HepG2 (cell line): ENCODE measurements around the gene ARHGEF12. TPM values are rescaled to one million over a fixed set of nuclear protein-coding genes. Genes with fewer than 3 reads are reported as not detected.

ENCODE experiments used
- ATAC-seq: fragments of 200-7000 bp; cut with Tn5 transposase; 3 replicates; pipeline ENCODE4 v1.9.1; 2020; ENCODE audit warnings: mild to moderate bottlenecking, moderate library complexity
- BruUV-seq: library from RNA; stranded (reverse); fragments of 400-500 nt; replicated peaks from 2 replicates; lab custom pipeline; 2021; lab: Mats Ljungman, UMichigan
- CTCF ChIA-PET: fragments of 300-600 bp; formaldehyde crosslinking; extraction: SDS; loops from one replicate; lab custom pipeline; 2021; ENCODE audit warnings: low total read pairs, inconsistent platforms, low intra/inter-chr PET ratio; lab: Yijun Ruan, JAX
- POLR2A ChIA-PET: fragments of 350-600 bp; sonication (Branson Sonifier 250); formaldehyde crosslinking; loops from one replicate; lab custom pipeline; 2020; ENCODE audit warnings: antibody characterized with exemption, inconsistent platforms; lab: Yijun Ruan, JAX
- DNase-seq: peaks from one replicate; pipeline ENCODE4 v3.0.0-alpha.2; 2015; ENCODE audit warnings: low spot score
- FAIRE-seq: peaks from 3 replicates; lab custom pipeline; 2011; peaks lifted over from hg19 to GRCh38; lab: Jason Lieb, UNC
- H2AFZ ChIP-seq: one replicate; pipeline ENCODE4 v1.6.1; 2011; ENCODE audit warnings: low read length, inconsistent platforms
- H3K27ac ChIP-seq: fragments of 300-600 bp; 3 replicates; pipeline ENCODE4 v1.8.0; 2011; ENCODE audit warnings: mixed run types, mild to moderate bottlenecking, mixed read lengths, low read length, inconsistent platforms; ENCODE audit not compliant: insufficient read depth; ENCODE audit errors: extremely low read length
- H3K27me3 ChIP-seq, 2 experiments: fragments of 200-600 bp in 1 of 2; 2 replicates in 1 of 2; 3 replicates in 1 of 2; pipeline versions ENCODE4 v1.6.0 to v1.8.0; 2011; ENCODE audit warnings: low read length in 2 of 2, mild to moderate bottlenecking in 2 of 2, moderate library complexity in 2 of 2, inconsistent platforms in 1 of 2; ENCODE audit not compliant: insufficient read depth in 2 of 2, control insufficient read depth in 1 of 2
- H3K36me3 ChIP-seq, 2 experiments: fragments of 200-600 bp in 1 of 2; replicated peaks in 1 of 2; 2 replicates in 1 of 2; 3 replicates in 1 of 2; pipeline versions ENCODE4 v1.5.1 to v1.8.0; 2011; ENCODE audit warnings: low read length in 2 of 2, inconsistent platforms in 1 of 2; ENCODE audit not compliant: insufficient read depth in 2 of 2, control insufficient read depth in 1 of 2
- H3K4me1 ChIP-seq: 2 replicates; pipeline ENCODE4 v1.5.1; 2012; ENCODE audit warnings: low read length, inconsistent platforms; ENCODE audit not compliant: insufficient read depth
- H3K4me2 ChIP-seq: 2 replicates; pipeline ENCODE4 v1.6.0; 2011; ENCODE audit warnings: low read depth, low read length, inconsistent platforms
- H3K4me3 ChIP-seq, 3 experiments: fragments of 200-600 bp in 1 of 3; sonication (generic), shearing (Covaris generic) in 1 of 3; replicated peaks in 1 of 3; 2 replicates each; pipeline ENCODE4 v1.5.1; 2011 to 2016; ENCODE audit warnings: low read length in 3 of 3, inconsistent platforms in 2 of 3, low read depth in 2 of 3, mild to moderate bottlenecking in 2 of 3, control low read depth in 1 of 3, mixed read lengths in 1 of 3; ENCODE audit not compliant: insufficient read depth in 1 of 3
- H3K79me2 ChIP-seq: one replicate; pipeline ENCODE4 v1.6.1; 2011; ENCODE audit warnings: low read length, inconsistent platforms; ENCODE audit not compliant: insufficient read depth
- H3K9ac ChIP-seq: 2 replicates; pipeline ENCODE4 v1.6.0; 2011; ENCODE audit warnings: mild to moderate bottlenecking, low read depth, low read length, inconsistent platforms; ENCODE audit not compliant: insufficient read depth
- H3K9me3 ChIP-seq: 2 replicates; pipeline ENCODE4 v1.5.1; 2012; ENCODE audit warnings: mild to moderate bottlenecking, low read length
- H4K20me1 ChIP-seq: 2 replicates; pipeline ENCODE4 v1.6.0; 2011; ENCODE audit warnings: inconsistent platforms, mild to moderate bottlenecking, low read length, moderate library complexity; ENCODE audit not compliant: insufficient read depth
- ARID5B ChIP-seq: IDR thresholded peaks from 2 replicates; pipeline ENCODE4 v1.4.0; 2020; ENCODE audit warnings: mild to moderate bottlenecking, missing genetic modification reagents
- ATF7-NPFF ChIP-seq: sonication (generic); formaldehyde crosslinking; IDR thresholded peaks from 2 replicates; pipeline ENCODE4 v1.8.1; 2023; ENCODE audit warnings: mild to moderate bottlenecking, low read depth, missing genetic modification reagents, moderate library complexity
- DMTF1 ChIP-seq: sonication (generic); formaldehyde crosslinking; IDR thresholded peaks from 2 replicates; pipeline ENCODE4 v1.4.0; 2020; ENCODE audit warnings: mild to moderate bottlenecking, missing genetic modification reagents
- FOXP4 ChIP-seq: sonication (generic); formaldehyde crosslinking; IDR thresholded peaks from 2 replicates; pipeline ENCODE4 v1.4.0; 2020; ENCODE audit warnings: missing genetic modification reagents
- MEIS1 ChIP-seq: sonication (generic); formaldehyde crosslinking; IDR thresholded peaks from 2 replicates; pipeline ENCODE4 v1.9.0; 2021; ENCODE audit warnings: mild to moderate bottlenecking, missing genetic modification reagents, moderate library complexity, borderline replicate concordance
- NFRKB ChIP-seq: fragments of 450-650 bp; IDR thresholded peaks from 2 replicates; pipeline ENCODE4 v1.6.1; 2017
- RXRB ChIP-seq: IDR thresholded peaks from 2 replicates; pipeline ENCODE4 v1.6.1; 2016; ENCODE audit warnings: borderline replicate concordance, missing genetic modification reagents, missing compliant biosample characterization
- SALL2 ChIP-seq: sonication (generic); formaldehyde crosslinking; IDR thresholded peaks from 2 replicates; pipeline ENCODE4 v1.8.1; 2023; ENCODE audit warnings: mild to moderate bottlenecking, missing genetic modification reagents, inconsistent platforms
- TOE1 ChIP-seq: sonication (generic); formaldehyde crosslinking; IDR thresholded peaks from 2 replicates; pipeline ENCODE4 v1.4.0; 2020; ENCODE audit warnings: mild to moderate bottlenecking, missing genetic modification reagents
- ZMYM3 ChIP-seq: sonication (generic); formaldehyde crosslinking; IDR thresholded peaks from 2 replicates; pipeline ENCODE4 v1.5.1; 2020; ENCODE audit warnings: mild to moderate bottlenecking, missing genetic modification reagents
- ZNF225 ChIP-seq: sonication (generic); formaldehyde crosslinking; IDR thresholded peaks from 2 replicates; pipeline ENCODE4 v1.4.0; 2020; ENCODE audit warnings: mild to moderate bottlenecking, missing genetic modification reagents
- ZNF3 ChIP-seq: IDR thresholded peaks from 2 replicates; pipeline ENCODE4 v1.7.0; 2017; ENCODE audit warnings: inconsistent platforms
- ZNF414 ChIP-seq: sonication (generic); formaldehyde crosslinking; IDR thresholded peaks from 2 replicates; pipeline ENCODE4 v1.5.0; 2020; ENCODE audit warnings: missing genetic modification reagents
- ZNF563 ChIP-seq: sonication (generic); formaldehyde crosslinking; IDR thresholded peaks from 2 replicates; pipeline ENCODE4 v1.8.0; 2022; ENCODE audit warnings: mild to moderate bottlenecking, moderate library complexity, missing genetic modification reagents
- ZNF629 ChIP-seq: sonication (generic); formaldehyde crosslinking; conservative IDR thresholded peaks from 2 replicates; pipeline ENCODE4 v1.5.0; 2020; ENCODE audit warnings: missing genetic modification reagents
- ZNF644 ChIP-seq: IDR thresholded peaks from 2 replicates; pipeline ENCODE4 v1.6.1; 2016; ENCODE audit warnings: low read depth
- ZNF891 ChIP-seq: sonication (generic); formaldehyde crosslinking; IDR thresholded peaks from 2 replicates; pipeline ENCODE4 v1.5.0; 2020; ENCODE audit warnings: mild to moderate bottlenecking, missing genetic modification reagents
- WGBS: methylation state at CpG from one replicate; pipeline ENCODE4 v1.1.6; 2017; ENCODE audit warnings: low lambda C conversion rate; 5-methylcytosine and 5-hydroxymethylcytosine counted together
- in situ Hi-C: cut with HindIII; loops from 2 replicates; pipeline ENCODE4 v1.10.0; 2017; ENCODE audit warnings: low pct_unique_long_range_greater_than_20kb; ENCODE audit not compliant: extremely low pct_ligation_motif_present
- intact Hi-C: fragments of 100-400 bp; cut with micrococcal nuclease; formaldehyde crosslinking; loops from one replicate; pipeline ENCODE4 v1.10.0; 2022; ENCODE audit not compliant: unreplicated experiment
- polyA plus RNA-seq, 8 experiments: library from polyadenylated mRNA; depleted of rRNA in 3 of 8; stranded (reverse) in 7 of 8; unstranded in 1 of 8; fragments of >200 nt; fragmentation: Illumina TruSeq in 4 of 8; extraction: Trizol in 4 of 8; gene quantifications; 2 replicates each; pipeline versions ENCODE4 v1.2.1 to v1.2.3, GENCODE V29; 2011 to 2016; ENCODE audit warnings: low read depth in 4 of 8, missing spikeins in 1 of 8, mixed read lengths in 1 of 8; ENCODE audit not compliant: insufficient read depth in 1 of 8
- total RNA-seq, 5 experiments: library from RNA; depleted of rRNA; stranded (reverse); fragments of >200 nt; fragmentation: Illumina TruSeq; extraction: Trizol; gene quantifications; 2 replicates each; pipeline ENCODE4 v1.2.3, GENCODE V29; 2016; ENCODE audit warnings: low read depth in 1 of 5

Gene ARHGEF12
- total and polyA plus RNA-seq, 2 of the 13 experiments (the other 11 are each of a cell fraction or from before 2014, with no cell fraction given): 17.9 to 54.4 TPM

GRCh38 chr11:120515186-120515723 is 179.0 kb downstream of the ARHGEF12 start:
- BruUV-seq: no TSS peak
- in situ Hi-C loops (loop anchor here (10.0 kb wide), 1 partner anchor 290 kb away; no protein-coding TSS in a partner anchor), intact Hi-C loops (loop anchor here (10.0 kb wide), 2 partner anchors 290 to 410 kb away; no protein-coding TSS in a partner anchor)
- ATAC-seq (no peak), DNase-seq (no peak), FAIRE-seq (no peak)
- H3K79me2 ChIP-seq: no peaks in the 10 kb centered on the region
- TF ChIP-seq ZNF563 (CRISPR knock-in tag) (no peak), DMTF1 (CRISPR knock-in tag) (no peak), RXRB (CRISPR knock-in tag) (no peak), ATF7-NPFF (CRISPR knock-in tag) (no peak), ARID5B (no peak), SALL2 (no peak), ZNF414 (no peak), TOE1 (CRISPR knock-in tag) (no peak), FOXP4 (CRISPR knock-in tag) (no peak), ZNF891 (CRISPR knock-in tag) (no peak), ZNF3 (CRISPR knock-in tag) (no peak), ZNF225 (CRISPR knock-in tag) (no peak), ZNF644 (no peak), NFRKB (no peak), ZMYM3 (CRISPR knock-in tag) (0 out of 2 replicates have a peak, but pooled peaks have one; percentile 16), ZNF629 (CRISPR knock-in tag) (peak; percentile 69), MEIS1 (CRISPR knock-in tag) (no peak)
- H3K4me2 ChIP-seq: no peak overlapping the region
- peaks cover 16% of the 10 kb centered on the region for H3K4me1 ChIP-seq
- no peaks in the 10 kb centered on the region for H4K20me1 ChIP-seq
- ChIA-PET CTCF (no interaction called here), POLR2A (no interaction called here)
- H3K27ac ChIP-seq: no peak overlapping the region
- H3K36me3 ChIP-seq: no peaks in the 10 kb centered on the region
- no peak overlapping the region for H2AFZ ChIP-seq
- H3K9ac ChIP-seq: no peak overlapping the region
- no peak overlapping the region for H3K4me3 ChIP-seq
- 29% methylated on average over 7 of the region's 7 CpGs for WGBS
- H3K27me3 ChIP-seq: peaks cover 6 to 68% of the 10 kb centered on the region in 2 experiments
- H3K9me3 ChIP-seq: no peaks in the 10 kb centered on the region
